Superior temporal gyrus (tissue), 1 donor: ENCODE results near the gene IL18R1.

Experiments
- DNase-seq: peaks from one replicate; pipeline ENCODE4 v3.0.0-alpha.2; 2016; ENCODE audit errors: extremely low spot score

Gene IL18R1

DNA sequence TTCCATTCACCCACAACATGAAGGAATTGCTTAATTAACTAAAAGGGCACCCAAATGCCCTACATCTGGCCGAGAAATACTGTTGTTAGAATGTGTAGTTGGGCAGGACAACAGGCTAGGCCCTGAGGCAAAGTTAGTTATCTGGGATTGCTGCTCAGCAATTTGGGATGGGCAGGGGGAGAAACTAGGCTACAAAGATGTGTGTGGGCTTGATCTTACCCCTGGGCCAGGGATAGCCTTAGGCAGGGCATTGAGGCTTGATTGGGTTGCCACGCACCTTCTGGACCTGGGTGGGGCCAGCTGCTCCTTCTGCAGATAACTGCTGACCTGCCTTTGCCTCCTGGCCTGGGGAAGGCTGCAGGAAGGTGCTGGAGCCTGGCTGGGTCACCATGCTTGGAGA is 76.8 kb downstream of the IL18R1 start:
- no peak for DNase-seq

DNA sequence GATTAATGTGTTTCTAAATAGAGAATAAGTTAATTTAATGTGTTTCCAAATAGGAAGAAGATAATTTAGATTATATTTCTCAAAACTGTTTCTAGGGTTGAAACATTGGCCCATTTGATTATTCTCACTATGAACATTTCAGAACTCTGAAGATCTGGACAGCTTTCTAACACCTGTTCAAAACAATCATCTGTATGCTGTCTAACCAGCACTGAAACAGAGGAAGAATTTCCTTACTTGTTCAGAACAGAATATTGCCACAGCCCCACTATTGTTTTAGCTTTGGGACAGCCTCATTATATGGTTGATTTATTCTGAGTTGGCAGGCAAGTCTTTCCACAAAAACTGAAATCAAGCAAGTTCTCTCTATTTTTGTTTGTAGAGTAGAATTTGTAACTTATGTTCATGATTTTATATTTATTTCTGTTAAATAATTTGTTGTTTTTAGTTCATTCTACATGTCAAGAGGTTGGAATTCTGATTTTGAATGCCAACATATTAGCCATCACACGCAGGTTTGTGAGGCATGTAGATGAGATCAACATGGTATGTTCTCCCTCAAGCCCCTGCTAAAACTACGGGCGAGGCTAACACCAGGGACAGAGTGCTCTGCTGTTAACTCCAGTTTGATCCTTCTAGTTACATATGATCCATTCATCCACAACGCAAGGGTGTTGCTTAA is 78.5 kb downstream of the IL18R1 start:
- no peak for DNase-seq

- no peak for DNase-seq
Observed at GRCh38 chr2:102434655-102435381, 79.2 kb downstream of the IL18R1 start.

DNA sequence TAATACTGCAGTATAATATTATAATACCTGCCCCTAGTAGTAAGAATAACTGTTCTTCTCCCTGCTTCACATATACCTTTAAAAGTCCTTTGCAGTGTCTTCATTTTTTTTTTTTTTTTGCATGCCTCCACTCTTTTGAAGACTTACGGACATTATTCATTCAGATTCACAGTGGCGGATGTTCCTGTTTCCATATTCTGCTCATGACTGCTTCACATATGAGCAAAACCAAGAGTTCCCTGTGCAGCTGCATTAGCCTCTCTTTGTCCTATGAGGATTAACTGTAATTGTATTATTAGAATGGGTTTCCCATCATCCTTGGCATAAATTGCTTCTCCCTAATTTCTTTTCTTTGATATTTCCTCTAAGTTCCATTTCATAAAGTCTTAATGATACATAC is 80.1 kb downstream of the IL18R1 start:
- no peak for DNase-seq

DNA sequence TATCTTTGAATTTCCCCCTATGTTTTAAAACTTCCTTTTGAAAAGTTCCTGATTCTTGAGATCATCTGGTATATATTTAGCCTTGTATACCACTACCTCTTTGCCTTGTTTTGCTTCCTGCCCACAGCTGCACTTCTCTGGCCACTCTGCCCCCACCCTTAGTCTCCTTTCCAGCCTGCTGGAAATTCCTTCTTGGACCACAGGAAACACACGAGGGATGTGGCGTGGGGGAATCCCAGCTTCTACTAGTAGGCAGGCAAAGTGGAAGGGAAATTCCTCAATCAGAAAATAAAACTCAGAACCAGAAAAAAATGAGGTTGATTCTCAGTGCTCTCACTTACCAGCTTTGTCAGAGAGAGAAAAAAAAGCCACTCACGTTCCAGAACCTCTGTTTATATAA is 80.7 kb downstream of the IL18R1 start:
- no peak for DNase-seq

GRCh38 chr2:102437122-102437521 is 81.5 kb downstream of the IL18R1 start:
- DNase-seq: no peak

DNA sequence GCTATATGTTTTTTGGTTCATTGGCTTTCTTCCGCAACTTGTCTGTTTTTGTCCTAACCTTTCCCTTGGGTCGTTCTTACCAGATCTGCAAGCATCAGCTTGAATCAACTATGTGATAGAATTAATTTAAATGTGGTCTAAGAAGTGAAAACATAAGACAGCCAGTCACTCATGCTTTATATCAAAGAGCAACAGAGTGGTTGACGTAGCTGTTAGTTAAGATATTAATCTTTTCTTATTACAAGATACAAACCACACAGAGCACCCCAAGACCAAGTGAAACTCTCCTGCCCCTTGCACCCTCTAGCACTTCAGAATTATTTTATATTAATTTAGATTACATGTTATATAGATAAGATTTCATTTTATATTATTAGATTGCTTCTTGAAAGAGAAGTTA is 82.5 kb downstream of the IL18R1 start:
- DNase-seq: no peak

DNA sequence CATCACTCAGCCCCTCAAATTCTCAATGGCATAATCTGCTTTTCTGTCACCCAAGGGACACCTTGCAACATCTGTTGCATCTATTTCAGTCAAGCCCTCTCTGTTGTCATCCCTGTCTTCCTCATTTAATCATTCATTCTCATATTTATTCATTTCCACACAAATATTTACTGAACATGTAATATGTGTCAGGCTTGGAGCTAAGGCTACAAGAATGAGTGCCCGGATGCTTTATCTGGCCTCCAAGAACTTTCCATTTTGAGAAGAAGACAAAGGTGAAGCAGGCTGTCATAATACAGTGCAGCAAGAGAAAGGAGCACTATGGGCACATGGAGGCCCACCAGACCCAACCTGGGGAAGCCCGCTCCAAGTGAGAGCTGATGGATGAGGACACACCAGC is 83.0 kb downstream of the IL18R1 start:
- no peak for DNase-seq

DNA sequence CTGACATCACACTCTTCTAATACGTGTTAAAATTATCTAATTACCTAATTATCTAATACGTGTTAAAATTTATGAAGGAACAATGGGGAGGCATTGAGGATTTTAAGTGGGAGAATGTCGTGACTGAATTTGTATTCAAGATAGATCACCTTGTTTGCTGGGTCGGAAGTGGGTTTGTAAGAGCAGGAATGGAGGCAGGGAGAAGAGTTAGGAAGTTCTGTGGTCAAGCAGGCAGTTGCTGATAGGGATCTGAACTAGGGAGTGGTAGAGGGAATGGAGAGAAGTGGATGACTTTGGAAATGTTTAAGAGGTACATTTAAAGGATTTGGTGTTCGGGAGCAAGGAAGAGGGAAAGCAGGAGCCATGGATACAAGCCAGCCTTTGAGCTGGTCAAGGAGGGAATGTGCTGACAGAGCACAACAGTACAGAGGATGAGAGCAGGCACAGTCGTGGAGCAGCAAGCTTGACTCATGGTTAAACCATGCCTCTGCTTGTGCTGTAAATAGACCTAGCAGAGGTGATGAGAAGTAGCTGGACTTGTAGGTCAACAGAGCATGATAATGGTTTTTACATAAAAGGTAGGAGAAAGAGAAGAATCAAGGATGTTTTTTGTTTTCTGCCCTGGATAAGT is 83.6 kb downstream of the IL18R1 start:
- DNase-seq: no peak

DNA sequence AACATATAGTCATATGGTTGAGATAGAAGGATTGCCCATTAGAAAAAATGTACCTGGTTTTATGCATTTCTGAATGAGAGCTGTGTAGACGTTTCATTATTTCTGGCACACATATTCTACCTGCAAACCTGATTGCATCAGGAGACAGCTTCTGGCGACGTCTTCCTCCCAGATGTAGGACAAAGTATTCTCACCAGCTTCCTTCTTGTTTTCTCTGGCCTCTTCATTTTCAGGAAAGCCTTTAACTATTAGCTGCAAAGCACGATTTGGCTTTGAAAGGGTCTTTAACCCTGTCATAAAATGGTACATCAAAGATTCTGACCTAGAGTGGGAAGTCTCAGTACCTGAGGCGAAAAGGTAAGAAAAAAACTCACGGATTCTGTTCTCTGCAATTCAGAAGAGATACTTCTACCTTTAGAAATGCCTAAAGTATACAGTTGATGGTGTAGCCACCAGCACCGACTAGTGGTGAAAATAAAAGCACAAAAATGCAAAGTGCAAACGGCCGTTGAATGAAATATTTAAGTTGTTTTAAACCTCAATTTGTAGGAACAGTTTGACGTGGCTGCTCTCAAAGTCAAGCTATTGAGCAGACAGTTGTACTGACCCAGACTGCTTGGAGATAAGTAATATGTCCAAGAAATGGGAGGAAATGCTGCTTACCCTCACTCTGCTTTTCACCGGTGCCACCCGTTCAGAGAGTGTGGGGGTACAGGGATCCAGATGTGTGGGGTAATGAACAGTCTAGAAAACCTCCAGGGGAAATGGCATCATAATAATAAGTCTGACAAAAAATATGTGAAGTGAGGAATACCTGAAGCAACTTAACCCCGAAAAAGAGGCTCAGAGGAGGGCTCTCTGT is 87.6 kb downstream of the IL18R1 start:
- DNase-seq: peak; percentile 76

DNA sequence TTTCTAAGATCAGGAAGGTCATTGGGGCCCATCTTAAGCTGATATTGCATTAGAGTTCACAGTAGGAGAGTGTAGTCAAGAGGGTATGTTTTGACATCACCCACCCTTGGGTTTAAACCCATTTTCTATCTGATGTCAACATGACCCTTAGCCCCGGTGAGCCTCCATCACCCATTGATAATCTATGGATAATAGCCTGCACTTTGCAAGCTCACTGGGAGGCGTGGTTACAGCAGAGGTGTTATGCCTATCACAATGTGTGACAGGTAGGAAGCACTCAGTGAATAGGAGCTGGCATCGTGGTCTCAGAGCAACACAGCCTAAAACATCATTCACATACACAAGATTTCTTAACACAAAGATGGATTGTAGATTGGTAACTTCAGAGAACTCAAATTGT is 88.6 kb downstream of the IL18R1 start:
- no peak for DNase-seq

DNA sequence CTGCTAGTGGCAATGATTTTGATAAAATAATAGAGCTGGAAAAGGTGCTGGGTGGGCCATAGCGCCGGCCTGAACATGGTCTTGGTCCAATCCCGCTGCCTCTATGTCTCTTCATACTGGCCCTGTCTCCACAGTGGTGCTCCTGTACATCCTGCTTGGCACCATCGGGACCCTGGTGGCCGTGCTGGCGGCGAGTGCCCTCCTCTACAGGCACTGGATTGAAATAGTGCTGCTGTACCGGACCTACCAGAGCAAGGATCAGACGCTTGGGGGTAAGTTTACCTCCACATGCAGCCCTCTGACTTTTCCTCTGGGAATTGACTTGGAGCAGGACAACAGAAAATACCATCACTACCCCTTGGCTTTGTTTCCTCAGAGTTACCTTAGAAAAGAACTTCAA is 91.3 kb downstream of the IL18R1 start:
- no peak for DNase-seq
